ENCODE data around the gene DNAJC16. TPM values are rescaled to one million over a fixed set of nuclear protein-coding genes. Genes with fewer than 3 reads are reported as not detected.
"Not testable (repeated sequence)": the region's sequence is repeated elsewhere in the genome, so short reads cannot be mapped to it uniquely, and the experiment has no call there.

The DNAJC16 gene
- total and polyA plus RNA-seq, 3 donors from 2014 or later, result 19.9 to 32.1 (median 24.3) TPM

GRCh38 chr1:15489052-15489736, 37.5 kb upstream of the DNAJC16 start:
- Histone ChIP-seq H3K36me3 (ENCODE audit: low read depth, missing control alignments) (no peaks in the 10 kb centered on the region), H3K27me3 (no peaks in the 10 kb centered on the region), H3K4me3 (no peak overlapping the region), H3K9me3 (no peaks in the 10 kb centered on the region), H3K4me1 (no peaks in the 10 kb centered on the region), H3K27ac (no peak overlapping the region)
- intact Hi-C loops (cut with DNase I; ENCODE audit: low total_unique reads), result no loop called here
- no peak for DNase-seq
- TF ChIP-seq POLR2A (IDR thresholded peaks at IDR 0.05) (no peak), CTCF (IDR thresholded peaks at IDR 0.05) (no peak)
- WGBS, 2 donors, result 57 to 65% methylated on average over 13 of the region's 13 CpGs

- H3K4me1 ChIP-seq; DNase-seq; H3K27me3 ChIP-seq; H3K27ac ChIP-seq; H3K36me3 ChIP-seq (ENCODE audit: low read depth, missing control alignments); H3K4me3 ChIP-seq; intact Hi-C loops (cut with DNase I; ENCODE audit: low total_unique reads); H3K9me3 ChIP-seq: not testable (repeated sequence)
- WGBS, 2 donors, result 95 to 96% methylated on average over 4 of the region's 4 CpGs
Observed at GRCh38 chr1:15491010-15491409, 35.6 kb upstream of the DNAJC16 start.

GRCh38 chr1:15492596-15492995, 34.1 kb upstream of the DNAJC16 start:
- H3K36me3 ChIP-seq (ENCODE audit: low read depth, missing control alignments), result no peaks in the 10 kb centered on the region
- DNase-seq, result no peak
- no peaks in the 10 kb centered on the region for H3K27me3 ChIP-seq
- H3K4me3 ChIP-seq, result no peak overlapping the region
- 70 to 89% methylated on average over 4 to 5 of the region's 5 CpGs for WGBS, 2 donors
- no peak for TF ChIP-seq CTCF (IDR thresholded peaks at IDR 0.05)
- TF ChIP-seq POLR2A (IDR thresholded peaks at IDR 0.05), result no peak
- no peaks in the 10 kb centered on the region for H3K9me3 ChIP-seq
- intact Hi-C loops (cut with DNase I; ENCODE audit: low total_unique reads), result no loop called here
- no peaks in the 10 kb centered on the region for H3K4me1 ChIP-seq
- H3K27ac ChIP-seq, result no peak overlapping the region

GRCh38 chr1:15493869-15494390, 32.7 kb upstream of the DNAJC16 start:
- H3K36me3 ChIP-seq (ENCODE audit: low read depth, missing control alignments), result no peaks in the 10 kb centered on the region
- WGBS, 2 donors, result 95 to 97% methylated on average over 2 to 9 of the region's 9 CpGs
- H3K4me1 ChIP-seq, result no peaks in the 10 kb centered on the region
- H3K4me3 ChIP-seq, result no peak overlapping the region
- intact Hi-C loops (cut with DNase I; ENCODE audit: low total_unique reads), result no loop called here
- H3K27me3 ChIP-seq, result no peaks in the 10 kb centered on the region
- H3K27ac ChIP-seq, result no peak overlapping the region
- TF ChIP-seq CTCF (IDR thresholded peaks at IDR 0.05) (no peak), POLR2A (IDR thresholded peaks at IDR 0.05) (no peak)
- no peak for DNase-seq
- H3K9me3 ChIP-seq, result no peaks in the 10 kb centered on the region

GRCh38 chr1:15500184-15501178, 26.2 kb upstream of the DNAJC16 start:
- TF ChIP-seq CTCF (IDR thresholded peaks at IDR 0.05), result no peak
- no peak for TF ChIP-seq POLR2A (IDR thresholded peaks at IDR 0.05)
- H3K9me3 ChIP-seq, result no peaks in the 10 kb centered on the region
- DNase-seq, result no peak
- intact Hi-C loops (cut with DNase I; ENCODE audit: low total_unique reads), result no loop called here
- H3K4me3 ChIP-seq, result no peak overlapping the region
- 85 to 90% methylated on average over 18 to 19 of the region's 19 CpGs for WGBS, 2 donors
- no peak overlapping the region for H3K27ac ChIP-seq
- no peaks in the 10 kb centered on the region for H3K27me3 ChIP-seq
- no peaks in the 10 kb centered on the region for H3K4me1 ChIP-seq
- H3K36me3 ChIP-seq (ENCODE audit: low read depth, missing control alignments), result no peaks in the 10 kb centered on the region
